MM.1S (cell line): ENCODE data around the gene ARHGAP42.

Experiments
- DNase-seq: peaks from one replicate; pipeline ENCODE4 v3.0.0-alpha.2; 2015
- H2AFZ ChIP-seq: fragments of 300-600 bp; sonication (generic); 2 replicates; pipeline ENCODE4 v1.6.0; 2016; ENCODE audit warnings: antibody characterized with exemption, low read length
- H3F3A ChIP-seq: fragments of 300-600 bp; sonication (generic); 2 replicates; pipeline ENCODE4 v1.6.1; 2016; ENCODE audit warnings: mild to moderate bottlenecking, antibody characterized with exemption, low read length, moderate library complexity, mixed read lengths; ENCODE audit not compliant: insufficient read depth
- H3K27ac ChIP-seq: fragments of 300-600 bp; sonication (generic); 2 replicates; pipeline ENCODE4 v1.5.1; 2016; ENCODE audit warnings: mild to moderate bottlenecking, low read length
- H3K27me3 ChIP-seq: fragments of 300-600 bp; sonication (generic); replicated peaks from 2 replicates; pipeline ENCODE4 v1.6.0; 2016; ENCODE audit warnings: low read length; ENCODE audit not compliant: insufficient read depth
- H3K36me3 ChIP-seq: fragments of 300-600 bp; sonication (generic); replicated peaks from 2 replicates; pipeline ENCODE4 v1.6.1; 2016; ENCODE audit warnings: mild to moderate bottlenecking, low read length, mixed read lengths; ENCODE audit not compliant: insufficient read depth
- H3K4me1 ChIP-seq: fragments of 300-600 bp; sonication (generic); 2 replicates; pipeline ENCODE4 v1.6.1; 2016; ENCODE audit warnings: low read length, mixed read lengths
- H3K4me2 ChIP-seq: fragments of 300-600 bp; sonication (generic); 2 replicates; pipeline ENCODE4 v1.6.0; 2016; ENCODE audit warnings: low read depth, low read length
- H3K4me3 ChIP-seq: fragments of 300-600 bp; sonication (generic); 2 replicates; pipeline ENCODE4 v1.5.1; 2016; ENCODE audit warnings: low read length, mixed read lengths
- H3K79me2 ChIP-seq: fragments of 300-600 bp; sonication (generic); 2 replicates; pipeline ENCODE4 v1.6.1; 2016; ENCODE audit warnings: mixed run types, low read length, mixed read lengths
- H3K9ac ChIP-seq: fragments of 300-600 bp; sonication (generic); 2 replicates; pipeline ENCODE4 v1.6.1; 2016; ENCODE audit warnings: low read length, mixed read lengths
- H3K9me2 ChIP-seq: fragments of 300-600 bp; sonication (generic); replicated peaks from 2 replicates; pipeline ENCODE4 v1.6.1; 2016; ENCODE audit warnings: mild to moderate bottlenecking, low read length, mixed read lengths; ENCODE audit not compliant: insufficient read depth
- H3K9me3 ChIP-seq: fragments of 300-600 bp; sonication (generic); replicated peaks from 2 replicates; pipeline ENCODE4 v1.6.1; 2016; ENCODE audit warnings: mild to moderate bottlenecking, low read length, mixed read lengths; ENCODE audit not compliant: insufficient read depth
- H4K20me1 ChIP-seq: fragments of 300-600 bp; sonication (generic); 2 replicates; pipeline ENCODE4 v1.6.1; 2016; ENCODE audit warnings: mild to moderate bottlenecking, low read length, moderate library complexity, mixed read lengths; ENCODE audit not compliant: insufficient read depth
- EZH2 ChIP-seq: fragments of 300-600 bp; sonication (generic); optimal IDR thresholded peaks from 2 replicates; pipeline ENCODE3; 2017; ENCODE audit warnings: low read depth, mild to moderate bottlenecking, antibody characterized with exemption, low read length, mixed read lengths
- EZH2phosphoT487 ChIP-seq: fragments of 300-600 bp; sonication (generic); IDR thresholded peaks from 2 replicates; pipeline ENCODE4 v1.6.1; 2018; ENCODE audit warnings: antibody characterized with exemption, low read length
- TF ChIP-seq, protein P1 (sequence below): fragments of 300-600 bp; sonication (generic); IDR thresholded peaks from 2 replicates; pipeline ENCODE4 v1.5.1; 2016; ENCODE audit warnings: antibody characterized with exemption, low read length, mixed read lengths

ARHGAP42 gene

DNA sequence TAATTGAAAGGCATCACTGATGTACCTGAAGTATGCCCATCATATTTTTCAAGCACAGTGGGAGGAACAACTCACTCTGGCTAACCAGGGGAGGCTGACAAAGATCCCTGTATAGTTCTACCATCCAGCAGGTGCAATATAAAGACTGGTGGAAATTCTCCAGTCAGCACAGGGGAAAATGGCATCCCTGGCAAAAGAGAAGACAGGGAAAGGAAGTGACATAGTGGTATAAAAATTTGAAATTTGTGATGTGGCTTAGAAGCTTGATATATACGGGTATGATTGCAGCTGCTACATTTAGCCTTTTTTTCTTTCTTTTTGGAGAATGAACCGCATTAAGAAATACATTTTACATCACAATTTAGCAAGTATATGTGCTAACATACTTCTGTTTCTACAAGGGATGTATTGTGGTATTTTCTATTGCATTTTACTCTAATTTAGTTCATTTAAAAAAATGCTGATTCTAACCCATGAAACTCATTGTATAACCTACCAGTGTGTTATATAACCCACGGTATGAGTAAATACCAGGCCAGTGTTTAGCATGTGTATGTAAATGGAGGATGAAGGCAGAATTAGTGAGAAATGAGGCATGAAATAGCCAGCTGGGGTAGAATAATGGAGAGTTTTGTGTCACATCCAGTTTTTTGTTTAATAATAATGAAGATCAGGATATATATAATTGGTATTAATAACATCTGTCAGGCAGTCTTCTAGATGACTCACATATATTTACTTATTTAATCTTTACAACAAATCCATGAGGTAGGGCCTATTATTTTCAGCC, 186.1 kb downstream of the ARHGAP42 start:
- Histone ChIP-seq H3K36me3 (no peaks in the 10 kb centered on the region), H3K4me3 (no peak overlapping the region), H3K4me1 (peaks cover 16% of the 10 kb centered on the region), H3K27ac (no peak overlapping the region), H3K9ac (no peak overlapping the region), H2AFZ (no peak overlapping the region), H3K79me2 (no peaks in the 10 kb centered on the region), H3K9me2 (no peaks in the 10 kb centered on the region), H3K4me2 (no peak overlapping the region), H3K9me3 (no peaks in the 10 kb centered on the region), H3K27me3 (no peaks in the 10 kb centered on the region), H4K20me1 (no peaks in the 10 kb centered on the region), H3F3A (0 out of 2 replicates have a peak, but pooled peaks cover 4% of the 10 kb centered on the region)
- TF ChIP-seq EZH2 (no peak), EZH2phosphoT487 (no peak)
- TF ChIP-seq, protein P1, sequence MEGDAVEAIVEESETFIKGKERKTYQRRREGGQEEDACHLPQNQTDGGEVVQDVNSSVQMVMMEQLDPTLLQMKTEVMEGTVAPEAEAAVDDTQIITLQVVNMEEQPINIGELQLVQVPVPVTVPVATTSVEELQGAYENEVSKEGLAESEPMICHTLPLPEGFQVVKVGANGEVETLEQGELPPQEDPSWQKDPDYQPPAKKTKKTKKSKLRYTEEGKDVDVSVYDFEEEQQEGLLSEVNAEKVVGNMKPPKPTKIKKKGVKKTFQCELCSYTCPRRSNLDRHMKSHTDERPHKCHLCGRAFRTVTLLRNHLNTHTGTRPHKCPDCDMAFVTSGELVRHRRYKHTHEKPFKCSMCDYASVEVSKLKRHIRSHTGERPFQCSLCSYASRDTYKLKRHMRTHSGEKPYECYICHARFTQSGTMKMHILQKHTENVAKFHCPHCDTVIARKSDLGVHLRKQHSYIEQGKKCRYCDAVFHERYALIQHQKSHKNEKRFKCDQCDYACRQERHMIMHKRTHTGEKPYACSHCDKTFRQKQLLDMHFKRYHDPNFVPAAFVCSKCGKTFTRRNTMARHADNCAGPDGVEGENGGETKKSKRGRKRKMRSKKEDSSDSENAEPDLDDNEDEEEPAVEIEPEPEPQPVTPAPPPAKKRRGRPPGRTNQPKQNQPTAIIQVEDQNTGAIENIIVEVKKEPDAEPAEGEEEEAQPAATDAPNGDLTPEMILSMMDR: no peak
- DNase-seq: no peak

GRCh38 chr11:100874203-100874602, 187.1 kb downstream of the ARHGAP42 start:
- no peak for DNase-seq
- no peaks in the 10 kb centered on the region for H3K27me3 ChIP-seq
- TF ChIP-seq EZH2: no peak
- TF ChIP-seq, protein P1: no peak
- TF ChIP-seq EZH2phosphoT487: no peak
- no peaks in the 10 kb centered on the region for H3K9me2 ChIP-seq
- H3K79me2 ChIP-seq: no peaks in the 10 kb centered on the region
- no peaks in the 10 kb centered on the region for H3K36me3 ChIP-seq
- 0 out of 2 replicates have a peak, but pooled peaks cover 4% of the 10 kb centered on the region for H3F3A ChIP-seq
- no peak overlapping the region for H3K9ac ChIP-seq
- no peaks in the 10 kb centered on the region for H4K20me1 ChIP-seq
- no peaks in the 10 kb centered on the region for H3K9me3 ChIP-seq
- H3K4me2 ChIP-seq: no peak overlapping the region
- no peak overlapping the region for H3K4me3 ChIP-seq
- H2AFZ ChIP-seq: no peak overlapping the region
- H3K27ac ChIP-seq: no peak overlapping the region
- peaks cover 16% of the 10 kb centered on the region for H3K4me1 ChIP-seq

DNA sequence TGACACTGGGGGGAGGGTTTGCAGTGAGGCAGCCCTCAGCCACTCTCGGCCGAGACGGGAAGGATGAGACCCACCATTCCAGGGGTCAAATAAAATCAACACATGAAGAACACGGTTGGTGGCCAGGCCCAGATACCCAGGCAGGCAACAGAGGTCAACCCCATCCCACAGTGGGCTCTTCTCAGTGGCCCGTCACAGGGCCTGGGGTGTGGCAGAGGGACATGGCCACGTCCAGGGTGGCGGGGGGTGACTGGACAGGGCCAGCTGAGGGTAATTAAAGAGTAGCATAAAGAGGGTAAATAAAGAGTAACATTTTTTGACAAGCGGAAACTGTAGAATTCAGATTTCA, 188.4 kb downstream of the ARHGAP42 start:
- Histone ChIP-seq H3K79me2 (no peaks in the 10 kb centered on the region), H3K9me2 (no peaks in the 10 kb centered on the region), H3K36me3 (no peaks in the 10 kb centered on the region), H3K4me1 (peaks cover 16% of the 10 kb centered on the region), H3K4me3 (no peak overlapping the region), H3K9ac (no peak overlapping the region), H4K20me1 (no peaks in the 10 kb centered on the region), H3K9me3 (no peaks in the 10 kb centered on the region), H3F3A (0 out of 2 replicates have a peak, but pooled peaks cover 4% of the 10 kb centered on the region), H3K4me2 (no peak overlapping the region), H3K27me3 (no peaks in the 10 kb centered on the region), H2AFZ (no peak overlapping the region), H3K27ac (no peak overlapping the region)
- TF ChIP-seq, protein P1: no peak
- TF ChIP-seq EZH2 (no peak), EZH2phosphoT487 (no peak)
- no peak for DNase-seq
